GM12865 (cell line): ENCODE data around the gene ADGRV1.
"Not testable (repeated sequence)": the region's sequence is repeated elsewhere in the genome, so short reads cannot be mapped to it uniquely, and the experiment has no call there.

Source experiments
- DNase-seq: peaks from one replicate; pipeline ENCODE4 v3.0.0; 2010; ENCODE audit warnings: low read depth
- H3K4me3 ChIP-seq: 2 replicates; pipeline ENCODE4 v1.5.1; 2011; ENCODE audit warnings: mild to moderate bottlenecking, low read depth, low read length, control low read depth
- CTCF ChIP-seq: IDR thresholded peaks from 2 replicates; pipeline ENCODE4 v1.5.1; 2011; ENCODE audit warnings: low read length, control low read depth, low read depth, inconsistent platforms; ENCODE audit not compliant: insufficient read depth; ENCODE audit errors: missing control alignments

Gene ADGRV1

GRCh38 chr5:91048073-91048472 is 489.5 kb downstream of the ADGRV1 start:
- no peak for DNase-seq
- no peak for TF ChIP-seq CTCF
- no peak overlapping the region for H3K4me3 ChIP-seq

GRCh38 chr5:91049112-91049511 is 490.5 kb downstream of the ADGRV1 start:
- DNase-seq: no peak
- no peak for TF ChIP-seq CTCF
- H3K4me3 ChIP-seq: no peak overlapping the region

- no peak for TF ChIP-seq CTCF
- H3K4me3 ChIP-seq: no peak overlapping the region
- no peak for DNase-seq
Measured at GRCh38 chr5:91049800-91050199, 491.2 kb downstream of the ADGRV1 start.

- not testable (repeated sequence) for H3K4me3 ChIP-seq, DNase-seq
Measured at GRCh38 chr5:91052411-91052810, 493.8 kb downstream of the ADGRV1 start.

GRCh38 chr5:91052977-91053740 is 494.6 kb downstream of the ADGRV1 start:
- H3K4me3 ChIP-seq: no peak overlapping the region
- DNase-seq: no peak
- TF ChIP-seq CTCF: no peak

GRCh38 chr5:91053741-91054025 is 495.1 kb downstream of the ADGRV1 start:
- DNase-seq: no peak
- no peak overlapping the region for H3K4me3 ChIP-seq
- no peak for TF ChIP-seq CTCF

GRCh38 chr5:91058155-91058554 is 499.6 kb downstream of the ADGRV1 start:
- no peak overlapping the region for H3K4me3 ChIP-seq
- no peak for TF ChIP-seq CTCF
- DNase-seq: no peak

GRCh38 chr5:91058575-91058974 is 500.0 kb downstream of the ADGRV1 start:
- no peak for DNase-seq
- H3K4me3 ChIP-seq: no peak overlapping the region
- TF ChIP-seq CTCF: no peak
